Neural progenitor cell (in vitro differentiated cells): ENCODE data around the gene SCO2.

ENCODE experiments used
- CTCF ChIP-seq: fragments of 200-600 bp; sonication (generic); IDR thresholded peaks from 2 replicates; pipeline ENCODE4 v1.5.1; 2017; ENCODE audit warnings: antibody characterized with exemption, mild to moderate bottlenecking
- EZH2 ChIP-seq: fragments of 200-600 bp; sonication (generic); IDR thresholded peaks from 2 replicates; pipeline ENCODE4 v1.6.1; 2017; ENCODE audit warnings: antibody characterized with exemption, mild to moderate bottlenecking, moderate library complexity
- EZH2phosphoT487 ChIP-seq: fragments of 200-600 bp; sonication (generic); IDR thresholded peaks from 2 replicates; pipeline ENCODE4 v1.6.1; 2017; ENCODE audit warnings: antibody characterized with exemption

GRCh38 chr22:50540381-50540780, 15.0 kb upstream of the SCO2 start:
- TF ChIP-seq CTCF, result no peak
- no peak for TF ChIP-seq EZH2
- TF ChIP-seq EZH2phosphoT487, result no peak
